GM19025 (cell line): ENCODE results near the gene TBRG4.

Source experiments
- ATAC-seq: cut with Tn5 transposase; IDR thresholded peaks from one replicate; pipeline ENCODE4 v1.9.1; 2021; ENCODE audit warnings: mild to moderate bottlenecking, low read depth, moderate library complexity; ENCODE audit not compliant: unreplicated experiment

The TBRG4 gene

GRCh38 chr7:45146531-45147379 lies 35.3 kb upstream of the TBRG4 start:
- no peak for ATAC-seq

GRCh38 chr7:45145881-45146280 lies 34.4 kb upstream of the TBRG4 start:
- no peak for ATAC-seq

DNA sequence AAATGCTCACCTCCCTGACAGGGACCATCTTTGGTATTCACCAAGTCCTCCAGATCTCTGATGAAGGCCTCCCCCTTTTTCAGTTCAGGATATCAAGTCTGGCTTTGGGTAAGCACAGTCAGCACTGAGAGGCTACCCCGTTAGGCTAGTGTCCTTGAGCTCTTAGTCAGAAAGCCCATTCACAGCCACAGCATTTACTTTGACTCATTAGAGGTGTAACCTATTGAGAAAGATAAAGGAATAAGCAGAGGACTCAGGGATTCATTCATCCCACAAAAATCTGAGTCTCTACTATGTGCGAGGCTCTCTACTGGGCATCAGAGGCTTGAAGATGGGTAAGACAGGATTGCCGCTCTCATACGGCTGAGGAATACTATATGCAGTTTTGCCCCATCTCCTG lies 32.1 kb upstream of the TBRG4 start:
- ATAC-seq, result no peak

DNA sequence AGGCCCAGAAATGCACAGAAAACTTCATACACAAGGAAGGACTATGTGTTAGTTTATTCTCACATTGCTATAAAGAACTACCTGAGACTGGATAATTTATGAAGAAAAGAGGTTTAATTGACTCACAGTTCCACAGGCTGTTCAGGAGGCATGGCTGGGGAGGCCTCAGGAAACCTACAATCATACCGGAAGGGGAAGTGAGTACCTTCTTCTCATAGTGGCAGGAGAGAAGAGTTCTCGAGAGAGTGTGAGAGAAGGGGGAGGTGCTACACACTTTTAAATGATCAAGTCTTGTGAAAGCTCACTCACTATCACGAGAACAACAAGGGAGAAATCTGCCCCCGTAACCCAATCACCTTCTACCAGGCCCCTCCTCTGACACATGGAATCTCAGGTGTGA lies 29.3 kb upstream of the TBRG4 start:
- no peak for ATAC-seq

DNA sequence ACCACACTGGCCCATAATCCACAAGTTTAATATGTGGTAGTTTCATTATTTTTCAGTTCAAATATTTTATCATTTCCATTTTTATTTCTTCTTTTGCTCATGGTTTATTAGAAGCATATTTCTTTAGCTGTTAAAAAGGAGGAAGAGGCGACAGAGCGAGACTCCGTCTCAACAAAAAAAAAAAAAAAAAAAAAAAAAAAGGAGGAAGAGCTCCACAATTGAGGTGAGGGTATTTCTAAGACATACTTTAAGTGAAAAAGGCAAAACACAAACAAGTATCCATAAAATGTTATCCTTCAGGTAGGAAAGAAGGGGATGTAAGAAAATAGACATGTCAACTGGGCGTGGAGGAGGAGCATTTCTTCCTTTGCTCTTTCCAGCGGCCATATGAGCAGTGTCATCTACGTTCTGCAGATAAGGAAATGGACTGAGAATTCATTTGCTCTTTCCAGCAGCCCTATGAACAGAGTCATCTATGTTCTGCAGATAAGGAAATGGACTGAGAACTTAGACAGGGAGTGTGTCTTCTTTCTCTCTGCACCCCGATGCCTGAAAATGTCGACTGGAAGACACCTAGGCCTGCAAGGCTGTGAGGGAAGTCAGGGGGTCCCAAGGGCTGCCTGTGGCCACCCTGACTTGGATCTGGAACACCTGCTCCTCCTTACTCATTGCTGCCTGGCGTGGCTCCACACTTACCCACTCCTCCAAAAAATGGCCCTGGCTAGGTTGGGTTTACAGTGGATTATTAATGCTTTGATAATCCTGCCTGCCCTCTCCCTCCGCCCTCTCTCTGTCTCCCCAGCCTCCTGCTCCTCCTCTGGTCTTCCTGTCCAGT lies 27.2 kb upstream of the TBRG4 start:
- no peak for ATAC-seq

- ATAC-seq, result no peak
Observed at GRCh38 chr7:45136106-45137060, 24.9 kb upstream of the TBRG4 start.

- ATAC-seq, result no peak
Observed at GRCh38 chr7:45133877-45134276, 22.4 kb upstream of the TBRG4 start.

DNA sequence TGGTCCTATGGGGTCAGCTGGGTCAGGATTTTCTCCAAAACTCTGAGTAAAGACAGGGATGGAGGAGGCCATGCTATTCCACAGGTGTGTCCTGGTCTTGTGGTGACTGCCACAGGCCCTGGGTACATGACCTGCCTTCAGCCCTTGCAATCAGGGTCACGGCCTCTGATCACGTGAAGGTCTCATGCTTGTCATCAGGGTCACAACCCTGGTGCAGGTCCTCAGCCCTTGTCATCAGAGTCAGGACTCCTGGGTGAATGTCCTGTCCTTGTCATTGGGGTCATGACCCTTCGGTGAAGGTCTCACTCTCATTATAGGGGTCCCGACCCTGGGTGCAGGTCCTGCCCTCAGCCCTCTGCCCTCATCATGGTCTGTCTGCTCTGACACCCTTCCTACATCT lies 21.9 kb upstream of the TBRG4 start:
- no peak for ATAC-seq

DNA sequence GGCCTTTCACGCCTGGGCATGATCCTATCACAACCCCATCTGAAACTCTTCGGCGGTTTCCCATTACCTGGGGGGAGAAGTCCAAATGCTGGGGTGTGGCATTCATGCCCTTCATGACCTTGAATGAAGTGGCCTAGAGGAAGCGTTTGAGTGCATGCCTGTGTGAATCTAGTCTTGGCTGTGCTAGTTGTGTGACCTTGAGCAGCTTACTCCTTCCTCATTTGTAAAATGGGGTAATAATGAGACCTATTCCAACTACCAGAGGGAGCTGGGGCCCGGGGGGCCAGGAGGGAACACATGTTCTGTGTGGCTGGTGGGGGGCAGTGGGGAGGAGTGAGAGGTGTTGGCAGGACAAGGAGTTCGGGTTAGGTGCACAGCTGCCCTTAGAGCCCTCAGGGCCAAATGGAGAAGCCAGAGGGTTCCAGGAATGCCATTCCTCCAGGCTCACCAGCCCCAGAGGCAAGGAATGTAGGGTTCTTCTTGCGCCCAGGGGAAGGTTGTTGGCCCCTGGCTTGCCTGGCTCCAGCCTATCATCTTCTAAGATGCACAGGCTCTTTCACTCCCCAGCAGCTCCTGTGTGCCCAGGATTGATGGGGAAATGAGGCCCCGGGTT lies 21.3 kb upstream of the TBRG4 start:
- ATAC-seq, result no peak

GRCh38 chr7:45131891-45132290 lies 20.4 kb upstream of the TBRG4 start:
- no peak for ATAC-seq

- ATAC-seq, result no peak
Observed at GRCh38 chr7:45130910-45131309, 19.4 kb upstream of the TBRG4 start.

- no peak for ATAC-seq
Observed at GRCh38 chr7:45129906-45130305, 18.4 kb upstream of the TBRG4 start.

DNA sequence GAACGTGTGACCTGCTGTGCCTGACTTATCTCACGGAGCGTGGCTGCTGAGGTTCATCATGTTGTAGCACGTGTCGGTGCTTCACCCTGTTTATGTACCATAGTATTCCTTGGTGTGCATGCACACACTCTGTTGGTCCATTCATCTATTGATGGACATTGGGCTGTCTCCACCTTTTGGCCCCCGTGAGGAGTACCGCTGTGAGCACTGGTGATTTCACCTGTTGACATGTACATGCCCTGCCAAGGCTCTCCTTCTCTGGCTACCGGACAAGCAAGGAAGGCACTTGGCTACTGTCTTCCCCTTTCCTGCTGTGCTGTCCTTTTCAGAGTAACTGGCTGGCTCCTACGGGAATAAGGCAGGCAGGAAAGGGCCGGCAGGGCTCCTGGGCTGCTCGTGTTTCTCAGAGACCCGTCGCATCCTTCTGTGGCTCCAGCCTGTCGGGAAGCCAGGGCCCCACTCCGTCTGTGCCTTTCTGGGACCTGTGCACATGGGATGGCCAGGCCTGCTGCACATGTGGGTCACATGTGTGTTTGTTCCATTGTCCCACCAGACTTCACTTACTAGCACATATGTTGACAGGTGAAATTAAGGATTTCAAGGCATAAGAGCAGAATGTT lies 17.8 kb upstream of the TBRG4 start:
- no peak for ATAC-seq

DNA sequence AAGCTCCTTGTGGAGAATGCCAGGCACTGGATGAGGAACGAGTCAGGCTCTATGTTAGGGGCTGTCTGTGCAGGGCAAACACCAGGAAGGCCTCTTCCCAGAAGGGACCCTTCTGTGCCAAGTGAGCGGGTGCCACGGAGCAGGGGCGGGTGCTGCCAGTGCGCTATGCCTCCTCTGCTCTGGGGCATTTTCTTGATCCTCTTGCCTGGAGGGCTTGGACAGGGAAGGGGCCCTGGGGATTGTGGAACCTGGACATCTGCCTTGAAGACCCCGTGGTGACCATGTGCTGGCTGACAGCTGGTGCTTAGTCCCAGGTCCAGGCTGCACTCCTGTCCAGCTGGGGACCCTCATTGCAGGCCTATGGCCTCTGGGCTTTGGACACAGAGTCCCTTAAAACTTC lies 15.4 kb upstream of the TBRG4 start:
- ATAC-seq, result no peak

GRCh38 chr7:45126201-45126600 lies 14.7 kb upstream of the TBRG4 start:
- no peak for ATAC-seq

- ATAC-seq, result no peak
Observed at GRCh38 chr7:45125193-45125904, 13.9 kb upstream of the TBRG4 start.

GRCh38 chr7:45123913-45124710 lies 12.6 kb upstream of the TBRG4 start:
- ATAC-seq, result no peak
